HG03045 (cell line): ENCODE measurements around the gene NOC3L.
"Not testable (repeated sequence)": the region's sequence is repeated elsewhere in the genome, so short reads cannot be mapped to it uniquely, and the experiment has no call there.

Source experiments
- ATAC-seq: cut with Tn5 transposase; IDR thresholded peaks from one replicate; pipeline ENCODE4 v1.9.1; 2021; ENCODE audit warnings: mild to moderate bottlenecking, moderate library complexity; ENCODE audit not compliant: unreplicated experiment

Gene NOC3L

GRCh38 chr10:94362360-94363250 lies at the start of gene NOC3L:
Gene NOC3L (minus strand): TSS chr10:94362939. CDS start chr10:94362838, 101 bp downstream.
- ATAC-seq = peak; percentile 99

- no peak for ATAC-seq
Observed at GRCh38 chr10:94412449-94412848, 49.7 kb upstream of the NOC3L start.

- no peak for ATAC-seq
Observed at GRCh38 chr10:94411304-94411703, 48.6 kb upstream of the NOC3L start.

GRCh38 chr10:94409021-94409657 lies 46.4 kb upstream of the NOC3L start:
- no peak for ATAC-seq

- ATAC-seq = no peak
Observed at GRCh38 chr10:94407668-94408067, 44.9 kb upstream of the NOC3L start.

- ATAC-seq = no peak
Observed at GRCh38 chr10:94405406-94405805, 42.7 kb upstream of the NOC3L start.

- peak; percentile 57 for ATAC-seq
Observed at GRCh38 chr10:94403380-94404213, 40.9 kb upstream of the NOC3L start.

GRCh38 chr10:94402843-94403379 lies 40.2 kb upstream of the NOC3L start:
- ATAC-seq = peak; percentile 36

GRCh38 chr10:94402204-94402842 lies 39.6 kb upstream of the NOC3L start, which contains the start of gene TBC1D12:
Gene TBC1D12 (plus strand): TSS chr10:94402541. CDS start chr10:94402614, 73 bp downstream.
- peak; percentile 79 for ATAC-seq

- ATAC-seq = no peak
Observed at GRCh38 chr10:94398762-94399161, 36.0 kb upstream of the NOC3L start.

GRCh38 chr10:94397549-94398370 lies 35.0 kb upstream of the NOC3L start:
- ATAC-seq = no peak

GRCh38 chr10:94392117-94392516 lies 29.4 kb upstream of the NOC3L start:
- not testable (repeated sequence) for ATAC-seq

- not testable (repeated sequence) for ATAC-seq
Observed at GRCh38 chr10:94385733-94386132, 23.0 kb upstream of the NOC3L start.

GRCh38 chr10:94383530-94383929 lies 20.8 kb upstream of the NOC3L start:
- no peak for ATAC-seq

- ATAC-seq = no peak
Observed at GRCh38 chr10:94376865-94377264, 14.1 kb upstream of the NOC3L start.

GRCh38 chr10:94375374-94375773 lies 12.6 kb upstream of the NOC3L start:
- ATAC-seq = no peak

GRCh38 chr10:94370501-94370900 lies 7.8 kb upstream of the NOC3L start:
- no peak for ATAC-seq

GRCh38 chr10:94366382-94366781 lies 3.6 kb upstream of the NOC3L start:
- no peak for ATAC-seq

GRCh38 chr10:94364482-94364881 lies 1.7 kb upstream of the NOC3L start:
- ATAC-seq = no peak

- no peak for ATAC-seq
Observed at GRCh38 chr10:94363251-94363565, 469 bp upstream of the NOC3L start.
